DMS 273 (cell line): Measurements from ENCODE around the gene GNG14.
"Not testable (repeated sequence)": the region's sequence is repeated elsewhere in the genome, so short reads cannot be mapped to it uniquely, and the experiment has no call there.

Source experiments
- DNase-seq: peaks from one replicate; lab custom pipeline; 2025; ENCODE audit not compliant: unreplicated experiment; lab: John Stamatoyannopoulos, UW

Gene GNG14

DNA sequence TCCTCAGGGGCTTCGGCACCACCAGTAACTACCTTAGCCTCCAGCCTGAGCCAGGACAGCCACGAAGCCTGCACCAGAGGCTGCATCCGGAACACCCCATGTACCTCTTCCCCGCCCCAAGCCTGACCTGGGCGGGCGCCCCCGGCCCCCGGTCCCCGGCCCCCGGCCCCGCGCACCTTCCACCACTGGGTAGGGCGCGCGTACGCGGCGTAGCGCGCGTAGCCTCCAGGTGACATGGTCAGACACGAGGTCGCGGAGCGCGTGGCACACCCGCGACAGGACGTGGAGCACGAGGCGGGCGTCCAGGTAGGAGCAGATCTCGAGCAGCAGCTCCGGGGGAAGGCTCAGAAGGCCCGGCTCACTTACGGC, 8.2 kb downstream of the GNG14 start:
- no peak for DNase-seq

DNA sequence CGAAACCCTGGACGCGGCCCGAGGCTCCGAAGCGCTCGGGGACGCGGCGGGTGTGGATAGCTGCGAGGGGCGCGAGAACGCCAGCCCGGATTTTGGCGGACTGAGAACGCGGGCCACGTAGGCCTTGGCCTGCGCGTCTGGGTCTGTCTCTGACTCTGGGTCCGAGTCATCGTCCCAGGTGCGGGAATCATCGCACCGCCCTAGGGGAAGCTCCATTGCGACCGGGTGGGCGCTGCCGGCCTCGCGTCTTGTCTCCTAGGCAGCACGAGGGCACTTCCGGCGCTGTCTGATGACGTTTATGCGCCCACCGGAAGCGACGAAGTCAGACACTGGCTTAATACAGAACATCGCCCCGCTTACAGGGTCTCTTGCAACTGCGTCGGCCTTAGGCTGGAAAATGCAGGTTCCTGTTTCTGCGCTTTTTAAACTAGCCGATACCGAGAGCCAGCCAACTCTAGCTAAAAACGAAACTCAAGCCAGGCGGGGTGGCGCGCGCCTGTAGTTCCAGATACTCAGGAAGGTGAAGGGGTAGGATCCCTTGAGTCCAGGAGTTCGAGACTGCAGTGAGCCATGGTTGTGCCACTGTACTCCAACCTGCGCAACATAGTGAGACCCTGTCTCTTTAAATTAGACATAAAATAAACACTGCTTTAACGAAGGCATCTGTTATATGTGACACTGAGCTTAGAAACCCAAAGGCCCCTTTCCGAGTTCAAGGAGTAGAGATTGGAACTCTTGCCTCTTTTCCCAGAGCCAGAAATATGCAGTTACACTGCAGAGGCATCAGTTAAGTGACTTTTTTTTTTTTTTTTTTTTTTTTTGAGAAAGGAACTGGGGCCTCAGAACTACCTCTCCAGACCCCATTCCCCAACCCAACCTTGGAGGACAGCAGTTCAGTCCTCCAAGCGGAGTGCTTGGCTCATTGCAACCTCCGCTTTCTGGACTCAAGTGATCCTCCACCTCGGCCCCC, 8.9 kb downstream of the GNG14 start, which contains the start of gene FBXW9:
FBXW9 (minus strand) TSS at position 266 of the 970 bp plus-strand sequence; CDS start at position 216, 50 bp downstream.
- DNase-seq = peak; percentile 98

DNA sequence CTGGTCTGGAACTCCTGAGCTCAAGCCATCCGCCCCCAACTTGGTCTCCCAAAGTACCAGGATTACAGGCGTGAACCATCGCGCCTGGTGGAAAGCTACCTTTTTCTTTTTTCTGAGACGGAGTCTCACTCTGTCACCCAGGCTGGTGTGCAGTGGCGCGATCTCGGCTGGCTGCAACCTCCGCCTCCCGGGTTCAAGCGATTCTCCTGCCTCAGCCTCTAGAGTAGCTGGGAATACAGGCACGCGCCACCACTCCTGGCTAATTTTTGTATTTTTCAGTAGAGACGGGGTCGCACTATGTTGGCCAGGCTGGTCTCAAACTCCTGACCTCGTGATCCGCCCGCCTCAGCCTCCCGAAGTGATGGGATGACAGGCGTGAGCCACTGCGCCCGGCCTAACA, 9.6 kb downstream of the GNG14 start:
- not testable (repeated sequence) for DNase-seq

DNA sequence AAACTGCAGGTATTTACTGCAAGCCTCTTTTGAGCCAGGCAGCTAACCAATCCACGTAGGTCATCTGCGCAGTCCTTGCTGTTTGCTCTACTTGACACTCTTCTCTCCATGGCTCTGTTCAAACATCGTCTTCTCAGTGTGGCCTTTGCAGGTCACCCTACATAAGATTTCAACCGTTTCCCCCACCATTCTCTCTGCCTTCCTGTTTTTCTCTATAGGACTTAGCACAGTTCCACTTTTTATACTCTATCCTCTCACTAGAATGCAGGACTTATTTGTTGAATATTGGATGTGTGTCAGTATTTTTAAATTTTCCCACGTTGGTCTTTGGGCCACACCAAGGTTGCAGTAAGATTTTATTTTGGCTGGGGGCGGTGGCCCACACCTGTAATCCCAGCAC, 10.3 kb downstream of the GNG14 start:
- no peak for DNase-seq

DNA sequence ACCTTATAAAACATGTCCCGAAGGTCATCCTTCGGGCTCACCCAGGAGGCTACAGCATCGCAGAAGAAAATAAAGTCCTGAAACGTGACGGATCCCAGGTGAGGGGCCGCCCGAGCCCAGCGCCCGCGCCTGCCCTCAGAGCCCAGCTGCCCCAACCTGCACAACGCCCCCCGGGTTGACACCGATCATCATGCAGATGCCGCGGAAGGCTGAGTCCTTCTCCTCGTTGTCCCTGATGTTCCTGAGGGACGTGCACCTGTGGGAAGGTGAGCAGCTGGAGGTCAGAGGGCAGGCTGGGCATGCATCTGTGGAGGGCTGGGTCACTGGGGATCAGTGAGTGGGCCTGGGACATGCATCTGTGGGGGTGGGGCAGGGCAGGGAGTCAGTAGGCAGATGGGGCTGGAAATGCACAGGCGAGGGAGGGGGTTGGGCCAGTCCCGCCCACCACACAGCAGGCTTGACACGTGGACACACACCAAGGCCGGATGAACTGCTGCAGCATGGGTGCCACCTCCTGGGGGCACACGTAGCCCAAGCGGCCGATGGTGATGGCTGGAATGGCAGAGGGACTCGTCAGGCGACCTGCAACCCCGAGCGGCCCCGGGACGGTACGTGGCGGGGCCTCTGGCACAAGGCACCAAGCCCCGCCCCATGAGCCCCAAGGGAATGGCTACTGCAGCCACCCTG, 13.9 kb downstream of the GNG14 start:
- peak; percentile 40 for DNase-seq

DNA sequence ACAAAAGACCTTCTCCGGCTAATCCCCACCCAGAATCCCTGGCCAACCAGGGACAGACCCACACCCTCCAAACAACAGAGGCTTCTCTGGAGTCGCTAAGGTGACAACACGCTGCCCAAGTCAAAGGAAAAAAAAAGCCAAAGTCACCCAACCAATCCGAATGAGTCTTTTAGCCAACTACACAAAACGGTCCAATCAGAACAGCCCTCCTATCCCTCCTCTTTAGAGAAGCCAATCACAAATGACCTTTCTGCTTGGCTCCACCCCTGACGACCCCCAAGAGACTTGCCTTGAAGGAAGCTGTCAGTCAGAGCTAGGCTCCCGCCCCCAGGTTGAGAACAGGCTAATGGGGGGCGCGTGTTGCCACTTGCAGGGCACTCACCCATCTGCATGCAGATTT, 15.2 kb downstream of the GNG14 start:
- peak; percentile 89 for DNase-seq

DNA sequence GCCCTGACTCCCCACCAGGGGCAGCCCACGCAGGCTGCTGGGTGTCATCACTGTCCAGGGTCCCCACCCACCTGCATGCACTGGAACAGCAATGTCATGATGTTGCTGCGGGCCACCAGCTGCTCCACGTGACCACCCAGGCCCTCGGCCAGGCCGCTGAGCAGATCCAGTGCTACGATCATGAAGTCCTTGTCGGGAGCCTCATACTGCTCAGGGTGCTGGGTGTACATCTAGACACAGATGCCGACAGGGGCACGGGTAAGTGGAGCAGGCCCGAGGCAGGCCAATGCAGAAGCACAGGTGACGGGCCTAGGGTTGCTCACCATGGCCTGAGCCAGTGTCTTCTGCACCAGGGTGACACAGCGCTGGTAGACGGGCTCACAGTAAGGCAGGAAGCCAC, 17.4 kb downstream of the GNG14 start:
- DNase-seq = no peak

DNA sequence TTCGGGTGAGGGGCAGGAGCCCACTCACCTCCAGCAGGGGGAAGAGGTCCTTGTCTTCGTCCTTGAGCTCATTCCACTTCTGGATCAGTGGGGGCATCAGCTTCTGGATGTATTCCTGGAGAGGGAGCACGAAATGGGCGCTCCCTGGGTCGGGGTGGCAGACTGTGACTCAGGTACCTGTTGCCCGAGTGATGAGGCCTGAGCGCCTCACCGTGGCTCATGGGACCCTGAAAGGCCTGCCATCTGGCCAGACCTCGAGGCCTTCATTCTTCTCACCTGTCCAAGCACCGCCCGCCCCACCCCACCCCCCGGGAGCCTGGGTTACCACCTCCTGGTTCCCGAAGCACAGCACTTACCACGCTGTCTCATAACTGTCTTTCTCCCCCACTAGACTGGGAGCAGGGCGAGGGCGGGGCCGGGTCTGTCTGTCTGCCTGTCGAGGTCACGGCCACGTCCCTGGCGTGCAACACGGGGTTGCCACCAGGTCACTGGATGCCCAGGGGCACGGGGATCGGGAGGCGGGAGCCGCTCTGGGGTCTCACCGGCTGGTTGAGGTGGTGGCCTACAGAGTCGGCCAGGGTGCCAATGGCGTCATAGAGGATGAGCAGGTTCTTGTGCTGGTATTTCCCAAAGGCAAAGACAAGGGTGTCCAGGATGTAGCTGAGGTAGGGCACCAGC, 18.0 kb downstream of the GNG14 start:
- no peak for DNase-seq

DNA sequence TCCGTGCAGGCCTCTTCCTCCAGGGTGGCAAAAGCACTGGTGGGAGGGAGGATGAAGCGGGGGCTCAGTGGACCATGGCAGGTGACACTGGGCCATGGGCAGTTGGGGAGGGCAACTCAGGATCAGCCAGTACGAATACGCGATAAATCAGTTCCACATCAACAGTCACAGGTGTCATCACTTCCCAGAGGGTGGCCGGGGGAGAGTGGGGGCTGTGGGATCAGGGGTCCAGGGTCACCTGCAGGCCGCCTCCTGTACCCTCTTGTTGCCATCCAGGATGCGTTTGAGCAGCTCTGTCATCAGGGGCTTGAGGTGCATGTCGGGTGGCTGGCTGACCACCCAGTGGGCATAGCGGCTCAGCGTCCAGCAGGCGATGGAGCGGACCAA, 18.5 kb downstream of the GNG14 start:
- no peak for DNase-seq

DNA sequence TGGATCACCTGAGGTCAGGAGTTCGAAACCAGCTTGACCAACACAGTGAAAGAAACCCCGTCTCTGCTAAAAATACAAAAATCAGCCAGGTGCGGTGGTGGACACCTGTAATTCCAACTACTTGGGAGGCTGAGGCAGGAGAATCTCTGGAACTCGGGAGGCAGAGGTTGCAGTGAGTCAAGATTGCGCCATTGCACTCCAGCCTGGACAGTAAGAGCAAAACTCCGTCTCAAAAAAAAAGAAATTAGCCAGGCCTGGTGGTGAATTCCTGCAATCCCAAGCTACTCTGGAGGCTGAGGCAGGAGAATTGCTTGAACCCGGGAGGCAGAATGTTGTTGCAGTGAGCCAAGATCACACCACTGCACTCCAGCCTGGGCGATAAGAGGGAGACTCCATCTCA, 20.8 kb downstream of the GNG14 start:
- no peak for DNase-seq

DNA sequence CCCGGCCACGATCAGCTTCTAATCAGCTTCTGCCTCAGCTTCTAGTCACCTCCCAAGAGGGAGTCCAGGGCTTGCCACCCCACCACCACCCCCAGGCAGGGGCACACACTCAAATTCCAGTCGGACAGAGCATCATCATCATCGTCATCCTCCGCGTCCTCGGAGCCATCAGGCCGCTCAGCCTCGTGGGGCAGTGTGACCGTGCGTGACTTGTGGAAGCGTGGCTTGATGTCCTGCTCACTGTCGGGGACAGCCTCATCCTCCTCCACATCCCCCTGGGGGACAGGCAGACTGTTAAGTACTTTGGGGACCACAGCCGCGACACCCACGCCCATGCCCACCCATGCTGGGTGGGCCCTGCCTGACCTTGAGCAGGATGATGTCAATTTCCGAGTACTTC, 23.4 kb downstream of the GNG14 start:
- no peak for DNase-seq

DNA sequence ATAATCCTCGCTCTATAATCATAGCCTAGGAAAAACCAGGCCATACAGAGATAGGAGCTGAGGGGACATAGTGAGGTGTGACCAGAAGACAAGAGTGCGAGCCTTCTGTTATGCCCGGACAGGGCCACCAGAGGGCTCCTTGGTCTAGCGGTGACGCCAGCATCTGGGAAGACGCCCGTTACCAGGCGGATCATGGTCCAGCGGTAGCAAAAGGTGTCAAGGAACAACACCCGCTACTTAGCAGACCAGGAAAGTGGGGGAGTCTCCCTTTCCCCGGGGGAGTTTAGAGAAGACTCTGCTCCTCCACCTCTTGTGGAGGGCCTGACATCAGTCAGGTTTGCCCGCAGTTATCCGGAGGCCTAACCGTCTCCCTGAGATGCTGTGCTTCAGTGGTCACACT, 24.3 kb downstream of the GNG14 start:
- not testable (repeated sequence) for DNase-seq

DNA sequence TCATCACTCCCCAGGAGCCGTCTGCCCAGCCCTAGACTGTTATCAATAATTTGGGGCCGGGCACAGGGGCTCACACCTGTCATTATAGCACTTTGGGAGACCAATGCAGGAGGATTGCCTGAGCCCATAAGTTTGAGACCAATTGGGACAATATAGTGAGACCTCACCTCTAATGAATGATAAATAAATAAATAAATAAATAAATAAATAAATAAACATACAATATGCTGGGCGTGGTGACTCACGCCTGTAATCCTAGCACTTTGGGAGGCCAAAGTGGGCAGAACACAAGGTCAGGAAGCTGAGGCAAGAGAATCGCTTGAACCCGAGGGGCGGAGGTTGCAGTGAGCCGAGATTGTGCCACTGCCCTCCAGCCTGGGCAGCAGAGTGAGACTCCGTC, 25.5 kb downstream of the GNG14 start:
- not testable (repeated sequence) for DNase-seq

DNA sequence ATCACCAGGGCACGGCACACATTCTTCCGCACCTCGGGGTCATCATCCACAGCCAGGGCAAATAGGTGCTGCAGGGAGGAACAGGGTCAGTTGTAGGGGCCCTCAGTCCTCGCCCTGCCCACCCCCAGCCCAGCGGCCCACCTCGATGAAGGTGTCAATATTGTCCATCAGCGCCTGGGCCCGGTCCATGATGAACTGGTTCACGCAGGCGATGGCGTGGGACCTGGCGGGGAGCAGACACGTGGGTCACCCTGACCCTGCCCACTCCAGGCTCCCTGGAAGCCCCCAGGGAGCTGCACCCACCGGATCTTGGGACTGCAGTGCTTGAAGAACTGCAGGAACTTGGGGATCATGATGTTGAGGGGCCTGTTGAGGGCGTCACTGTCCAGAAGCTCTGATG, 27.3 kb downstream of the GNG14 start:
- DNase-seq = no peak

DNA sequence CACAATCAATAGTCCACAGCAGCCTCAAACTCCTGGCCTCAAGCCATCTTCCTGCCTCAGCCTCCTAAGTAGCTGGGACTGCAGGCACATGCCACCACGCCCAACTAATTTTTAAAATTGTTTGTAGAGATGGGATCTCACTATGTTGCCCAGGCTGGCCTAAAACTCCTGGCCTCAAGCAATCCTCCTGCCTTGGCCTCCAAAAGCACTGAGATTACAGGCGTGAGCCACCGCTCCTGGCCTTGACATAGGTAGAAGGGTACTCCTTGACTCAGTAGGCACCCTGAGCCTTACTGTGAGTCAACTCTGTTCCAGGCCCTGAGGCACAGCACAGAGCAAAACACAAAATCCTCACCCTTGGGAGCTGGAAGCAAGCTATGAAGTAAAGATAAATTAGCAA, 28.1 kb downstream of the GNG14 start:
- no peak for DNase-seq

DNA sequence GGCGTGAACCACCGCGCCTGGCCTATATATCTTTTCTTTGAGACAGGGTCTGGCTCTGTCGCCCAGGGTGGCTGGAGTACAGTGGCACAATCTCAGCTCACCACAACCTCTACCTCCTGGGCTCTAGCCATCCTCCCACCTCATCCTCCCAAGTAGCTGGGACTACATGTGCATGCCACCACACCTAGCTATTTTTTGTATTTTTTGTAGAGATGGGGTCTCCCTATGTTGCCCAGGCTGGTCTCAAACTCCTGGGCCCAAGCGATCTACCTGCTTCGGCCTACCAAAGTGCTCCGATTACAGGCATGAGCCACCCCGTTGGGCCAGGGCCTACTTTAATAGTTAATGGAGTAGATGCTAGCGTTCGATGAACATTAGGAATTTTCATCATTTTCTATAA, 32.5 kb downstream of the GNG14 start:
- DNase-seq = no peak

DNA sequence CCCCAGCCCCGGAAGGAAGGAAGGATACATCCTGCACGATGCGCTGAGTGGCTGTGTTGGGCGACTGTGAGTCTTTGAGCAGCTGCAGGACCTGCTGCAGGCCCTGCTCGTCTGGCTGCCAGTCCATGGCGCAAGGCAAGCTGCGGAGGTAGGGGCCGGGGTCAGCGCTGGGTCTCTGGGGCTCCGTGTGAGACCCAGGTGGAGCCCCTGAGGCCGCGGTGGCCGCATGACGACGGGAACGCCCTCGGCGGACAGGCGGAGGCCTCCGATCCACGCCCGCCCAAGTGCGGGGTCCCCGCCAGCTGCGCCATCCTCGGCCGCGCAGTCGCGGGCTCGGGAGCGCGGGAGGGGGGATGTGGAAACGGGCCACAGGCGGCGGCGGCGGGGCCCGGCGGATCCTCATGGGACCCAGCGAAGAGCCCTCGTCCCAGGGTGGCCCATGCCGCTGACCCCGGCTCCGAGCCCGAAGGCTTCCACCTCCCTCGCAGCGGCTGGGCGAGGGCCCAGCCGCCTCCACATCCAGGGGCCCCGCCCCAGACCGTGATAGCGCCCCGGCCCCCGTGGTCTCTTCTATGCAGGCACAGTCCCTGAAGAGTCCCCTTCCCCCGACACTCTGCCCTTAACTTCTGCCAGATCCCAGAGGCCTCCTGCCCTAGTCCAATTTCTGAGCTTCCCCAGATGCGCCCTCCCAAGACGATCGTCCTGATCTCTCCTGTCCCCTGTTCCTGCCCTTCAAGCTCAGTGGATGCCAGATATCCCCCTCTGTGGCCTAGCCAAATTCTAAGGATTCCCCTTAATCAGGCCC, 33.3 kb downstream of the GNG14 start:
- peak; percentile 46 for DNase-seq

DNA sequence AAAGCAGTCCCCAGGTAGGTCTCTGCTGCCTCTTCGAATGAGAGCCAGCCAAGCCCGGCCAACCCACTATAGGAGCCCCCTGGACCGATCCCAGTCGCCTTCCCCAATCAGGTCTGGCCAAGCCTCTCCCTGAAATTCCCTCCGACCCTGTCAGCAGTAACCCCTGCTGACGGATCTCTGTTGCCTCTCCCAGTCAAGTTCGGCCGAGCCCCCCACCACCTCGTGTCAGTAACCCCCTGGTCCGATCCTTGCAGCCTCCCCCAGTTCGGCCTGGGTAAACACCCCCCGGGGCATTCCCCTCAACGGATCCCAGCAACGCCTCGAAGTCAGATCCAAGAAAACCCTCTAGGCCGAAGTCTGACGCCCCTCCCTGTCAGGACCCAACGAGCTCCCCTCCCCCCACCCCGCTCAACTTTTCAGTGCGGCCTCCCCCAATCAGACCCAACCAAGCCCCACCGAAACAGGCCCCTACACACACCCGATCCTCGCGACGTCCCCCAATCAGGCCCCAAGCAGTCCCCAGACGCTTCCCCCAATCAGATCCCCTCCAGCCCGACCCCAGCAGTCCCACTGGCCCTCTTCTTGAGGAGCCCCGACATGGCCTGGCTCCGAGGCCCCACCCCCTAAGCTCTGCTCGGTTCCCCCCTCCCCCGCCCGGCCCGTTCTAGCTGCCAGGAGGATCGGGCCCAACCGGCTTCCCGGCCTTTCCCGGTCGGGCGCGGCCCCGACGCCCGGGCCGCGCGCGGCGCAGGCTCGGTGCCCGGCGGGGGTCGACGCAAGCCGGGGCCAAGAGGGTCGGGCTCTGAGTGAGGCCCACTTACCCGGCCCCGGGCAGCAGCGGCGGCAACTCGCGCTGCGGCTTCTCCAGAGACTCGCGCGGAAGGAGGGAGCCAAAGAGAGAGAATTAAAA, 34.1 kb downstream of the GNG14 start:
- DNase-seq = peak; percentile 77

DNA sequence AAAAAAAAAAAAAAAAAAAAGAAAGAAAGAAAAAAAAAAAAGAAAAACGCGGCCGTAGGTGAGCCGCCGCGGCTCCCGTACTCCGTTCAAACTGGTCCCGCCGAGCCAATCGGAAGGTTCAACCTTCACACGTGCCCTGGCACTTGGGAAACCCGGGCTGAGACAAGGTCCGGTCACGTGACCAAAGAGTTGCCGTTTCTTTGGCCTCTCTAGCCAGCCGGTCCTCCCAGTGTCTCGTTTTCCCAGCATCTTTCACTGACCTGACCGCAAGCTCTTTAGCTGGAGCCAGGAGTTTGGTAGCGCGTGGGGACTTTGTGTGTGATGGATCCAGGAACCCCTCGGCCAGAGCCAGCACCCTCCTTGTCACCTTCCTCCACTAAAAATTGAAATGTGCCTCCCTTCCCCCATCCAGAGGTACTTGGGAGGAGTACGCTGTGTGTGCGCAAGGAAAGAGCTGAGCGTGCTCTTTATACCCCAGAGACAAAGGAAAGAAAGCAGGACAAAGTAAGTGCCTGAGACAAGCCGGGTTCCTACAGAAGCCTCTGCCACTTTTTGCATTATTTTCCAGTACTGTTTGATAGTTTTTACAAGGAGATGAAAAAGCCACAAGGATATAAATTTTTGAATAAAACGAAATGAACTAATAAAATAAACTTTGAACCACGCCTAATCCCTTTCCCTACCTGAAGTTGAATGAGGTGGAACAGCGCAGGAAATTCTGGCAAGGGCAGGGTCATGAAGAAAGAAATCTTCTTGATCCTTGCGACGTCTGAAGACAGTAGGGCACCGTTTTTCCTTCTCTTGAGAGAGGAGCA, 35.0 kb downstream of the GNG14 start:
- peak; percentile 100 for DNase-seq
